ENCODE measurements around the gene INMT. TPM values are rescaled to one million over a fixed set of nuclear protein-coding genes. Genes with fewer than 3 reads are reported as not detected.

The INMT gene
- total RNA-seq, 4 donors from 2014 or later, result 21.3 to 142 (median 100) TPM

DNA sequence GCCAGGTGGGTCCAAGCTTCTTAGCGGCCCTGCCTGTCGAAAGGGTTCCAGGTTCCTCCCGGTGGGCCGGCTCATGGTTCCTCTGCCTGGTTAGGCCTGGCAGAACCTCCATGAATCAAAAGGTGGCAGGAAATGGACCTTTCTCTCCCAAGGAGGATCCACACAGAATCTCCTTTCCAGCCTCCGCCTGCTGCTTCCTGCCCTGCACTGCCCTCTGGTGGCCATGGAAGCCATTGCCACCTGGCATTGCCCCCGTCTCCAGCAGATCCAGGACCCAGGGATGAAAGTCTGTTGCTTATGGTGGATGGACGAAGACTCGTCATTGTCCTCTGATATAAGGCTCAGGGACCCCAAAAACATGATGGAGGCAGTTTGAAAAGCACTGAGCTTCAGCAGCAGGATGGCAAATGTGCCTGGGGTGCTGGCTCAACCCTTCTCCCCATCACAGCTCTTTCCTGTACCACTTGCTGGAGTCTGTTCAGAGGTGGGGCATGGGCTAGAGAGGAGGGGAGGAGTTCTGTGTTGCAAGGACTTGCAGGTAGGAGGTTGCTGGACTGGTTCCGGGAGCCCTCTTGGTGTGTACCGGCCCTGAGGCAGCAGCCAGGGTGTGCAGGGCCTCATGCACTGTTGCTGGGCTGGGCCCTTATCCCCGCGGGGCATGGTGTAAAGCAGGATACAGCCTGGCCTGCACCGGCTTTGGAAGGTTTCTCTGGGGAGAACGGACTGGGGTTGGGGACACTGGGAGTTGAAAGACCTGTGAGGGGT is 11.3 kb upstream of the INMT start:
- 39 to 49% methylated on average over 13 to 14 of the region's 14 CpGs for WGBS, 2 donors

DNA sequence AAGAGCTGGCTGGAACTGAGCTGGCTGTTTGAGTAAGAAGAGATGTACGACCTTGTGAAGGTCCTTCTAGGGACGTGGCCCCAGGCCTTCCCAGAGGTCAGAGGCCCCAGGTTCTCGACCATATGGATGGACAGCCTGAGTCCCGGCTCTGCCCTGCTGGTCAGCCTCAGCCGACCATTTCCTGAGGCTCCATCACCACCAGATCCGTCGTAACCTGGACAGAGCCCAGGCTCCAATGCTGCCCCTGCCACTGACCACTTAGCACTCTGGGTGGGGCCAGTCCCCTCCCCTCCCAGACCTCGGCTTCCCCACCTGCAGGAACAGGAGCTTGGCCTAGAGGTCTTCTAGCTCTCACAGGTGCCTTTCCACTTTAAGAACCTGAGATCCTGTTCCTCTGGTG is 10.6 kb upstream of the INMT start:
- Histone ChIP-seq H3K4me3 (no peak overlapping the region), H3K36me3 (no peaks in the 10 kb centered on the region), H3K4me1 (peaks cover 0 to 15% (median 0%) of the 10 kb centered on the region in 4 donors), H3K27me3 (no peaks in the 10 kb centered on the region), H3K27ac (no peak overlapping the region), H3K9me3 (no peaks in the 10 kb centered on the region)
- 84 to 87% methylated on average over 7 to 8 of the region's 8 CpGs for WGBS, 2 donors
- TF ChIP-seq CTCF (IDR thresholded peaks at IDR 0.05) (no peak), EP300 (IDR thresholded peaks at IDR 0.05) (no peak), POLR2A (IDR thresholded peaks at IDR 0.05) (no peak)
- DNase-seq (ENCODE audit: low spot score in 2 of 2), result no peak

More for the DNA sequence above, 11.3 kb upstream of the INMT start:
- H3K36me3 ChIP-seq, result no peaks in the 10 kb centered on the region
- H3K27me3 ChIP-seq, result no peaks in the 10 kb centered on the region
- no peak overlapping the region for H3K27ac ChIP-seq
- TF ChIP-seq EP300 (IDR thresholded peaks at IDR 0.05), result no peak
- TF ChIP-seq CTCF (IDR thresholded peaks at IDR 0.05), result peak; percentile 90 to 97 (median 95)
- no peak overlapping the region for H3K4me3 ChIP-seq
- H3K4me1 ChIP-seq, result peaks cover 0 to 14% (median 0%) of the 10 kb centered on the region in 4 donors
- peak; percentile 63 to 79 for DNase-seq (ENCODE audit: low spot score in 2 of 2)
- no peaks in the 10 kb centered on the region for H3K9me3 ChIP-seq

- H3K4me1 ChIP-seq, result peaks cover 0 to 15% (median 0%) of the 10 kb centered on the region in 4 donors
- no peak overlapping the region for H3K27ac ChIP-seq
- H3K4me3 ChIP-seq, result no peak overlapping the region
- DNase-seq (ENCODE audit: low spot score in 2 of 2), result no peak
- no peaks in the 10 kb centered on the region for H3K27me3 ChIP-seq
- 60 to 66% methylated on average over 8 of the region's 8 CpGs for WGBS, 2 donors
- H3K9me3 ChIP-seq, result no peaks in the 10 kb centered on the region
- TF ChIP-seq EP300 (IDR thresholded peaks at IDR 0.05) (no peak), POLR2A (IDR thresholded peaks at IDR 0.05) (no peak), CTCF (IDR thresholded peaks at IDR 0.05) (peak in 1 of 5 experiments; percentile 12)
- H3K36me3 ChIP-seq, result no peaks in the 10 kb centered on the region
These were observed 8.4 kb upstream of the INMT start for GRCh38 chr7:30743371-30744074.

DNA sequence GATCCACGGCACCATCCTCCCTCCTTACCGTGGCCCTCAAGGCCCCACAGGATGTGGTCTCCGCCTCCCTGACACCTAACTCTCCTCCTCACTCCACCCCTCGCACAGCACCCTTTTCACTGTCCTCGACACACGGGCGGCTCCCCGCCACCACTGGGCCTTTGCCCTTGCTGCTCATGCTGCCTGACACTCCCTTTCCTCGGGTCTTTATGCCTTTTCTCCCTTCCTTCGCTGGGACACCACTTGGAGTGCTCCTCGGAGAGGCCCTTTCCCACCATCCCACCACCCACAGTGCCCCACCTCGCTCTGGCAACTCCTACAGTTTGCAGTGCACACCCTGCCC is 7.9 kb upstream of the INMT start:
- DNase-seq (ENCODE audit: low spot score in 2 of 2), result no peak
- H3K27me3 ChIP-seq, result no peaks in the 10 kb centered on the region
- H3K36me3 ChIP-seq, result no peaks in the 10 kb centered on the region
- H3K4me3 ChIP-seq, result no peak overlapping the region
- no peak overlapping the region for H3K27ac ChIP-seq
- TF ChIP-seq CTCF (IDR thresholded peaks at IDR 0.05) (no peak), EP300 (IDR thresholded peaks at IDR 0.05) (no peak), POLR2A (IDR thresholded peaks at IDR 0.05) (no peak)
- H3K9me3 ChIP-seq, result no peaks in the 10 kb centered on the region
- peaks cover 0 to 15% (median 0%) of the 10 kb centered on the region in 4 donors for H3K4me1 ChIP-seq
- 92 to 93% methylated on average over 12 of the region's 12 CpGs for WGBS, 2 donors
